Kidney (tissue), 22 donors: ENCODE data around the gene MAP1LC3A. TPM values are rescaled to one million over a fixed set of nuclear protein-coding genes. Genes with fewer than 3 reads are reported as not detected.

Experiments
- DNase-seq, 5 donors: peaks; one replicate each; pipeline ENCODE4 v3.0.0-alpha.2; 2013 to 2020
- FAIRE-seq: peaks from 2 replicates; lab custom pipeline; 2012; peaks lifted over from hg19 to GRCh38; lab: Jason Lieb, UNC
- H3K27ac ChIP-seq, 2 donors: one replicate each; pipeline ENCODE4 v1.7.0; 2013; ENCODE audit warnings: low read depth in 2 of 2, low read length in 2 of 2, inconsistent platforms in 1 of 2
- H3K27me3 ChIP-seq: one replicate; pipeline ENCODE4 v1.7.1; 2013; ENCODE audit warnings: low read length, inconsistent platforms; ENCODE audit not compliant: control insufficient read depth, insufficient read depth
- H3K36me3 ChIP-seq, 3 donors: one replicate each; pipeline versions ENCODE4 v1.7.0 to v1.7.1; 2013; ENCODE audit warnings: low read length in 3 of 3, control low read depth in 1 of 3, inconsistent platforms in 1 of 3; ENCODE audit not compliant: insufficient read depth in 3 of 3, control insufficient read depth in 2 of 3
- H3K4me1 ChIP-seq, 3 donors: one replicate each; pipeline versions ENCODE4 v1.7.0 to v1.7.1; 2013; ENCODE audit warnings: low read length in 3 of 3, inconsistent platforms in 1 of 3, low read depth in 1 of 3; ENCODE audit not compliant: control insufficient read depth in 2 of 3, insufficient read depth in 2 of 3
- H3K4me3 ChIP-seq, 3 donors: one replicate each; pipeline versions ENCODE4 v1.7.0 to v1.8.1; 2013; ENCODE audit warnings: low read length in 3 of 3, control low read depth in 1 of 3, inconsistent platforms in 1 of 3
- H3K9ac ChIP-seq, 3 donors: one replicate each; pipeline versions ENCODE4 v1.7.0 to v1.7.1; 2013; ENCODE audit warnings: low read length in 3 of 3, control low read depth in 1 of 3, inconsistent platforms in 1 of 3
- H3K9me3 ChIP-seq, 3 donors: one replicate each; pipeline versions ENCODE4 v1.7.0 to v1.7.1; 2013; ENCODE audit warnings: low read length in 3 of 3, control low read depth in 1 of 3, inconsistent platforms in 1 of 3; ENCODE audit not compliant: control insufficient read depth in 2 of 3, insufficient read depth in 1 of 3
- intact Hi-C: fragments of 100-400 bp; cut with DNase I; formaldehyde crosslinking; loops from one replicate; pipeline ENCODE4 v1.11.1; 2022
- long read RNA-seq, 10 donors: library from polyadenylated mRNA in 1 of 10; unstranded in 1 of 10; transcript quantifications; one replicate each; pipeline ENCODE4 v2.0.0 and lab custom pipeline, GENCODE V29; 2021 to 2026
- polyA plus RNA-seq: library from polyadenylated mRNA; stranded (reverse); fragments of 350-450 nt; fragmentation: Illumina TruSeq; extraction: RNeasy Lipid Tissue Mini Kit (QIAGEN cat#74804); gene quantifications from one replicate; pipeline ENCODE4 v1.2.3, GENCODE V29; 2014; ENCODE audit warnings: low read depth, low replicate concordance; ENCODE audit not compliant: insufficient read depth
- total RNA-seq: library from RNA; stranded (reverse); fragmentation: NEBNext Ultra II Directional; extraction: Animal tissue kit (Norgen Biotek cat#: 25700); gene quantifications from one replicate; pipeline ENCODE4 v1.2.1, GENCODE V29; 2021
- TF ChIP-seq, protein P1 (sequence below): IDR thresholded peaks from 3 replicates; pipeline ENCODE4 v1.5.1; 2012; ENCODE audit warnings: mild to moderate bottlenecking, moderate library complexity, borderline replicate concordance; ENCODE audit not compliant: insufficient read depth; ENCODE audit errors: extremely low read depth
- donor health status: control.
- donor health status: control.
- donor health status: control.
- donor health status: control.
- donor health status: control.
- donor health status: DM: yes; HTN: yes; CAD: no.
- donor health status: Normal renal cell carcinoma (clear cell type).

MAP1LC3A gene
- total RNA-seq (42.5 TPM), polyA plus RNA-seq (153 TPM)
- long read RNA-seq, donor 1, transcript MAP1LC3A-201 (4 exons, 1,574 nt): major isoform, 19 of 20 reads
- long read RNA-seq, donor 1, partial matches to known transcripts: 0 of 20 reads
- long read RNA-seq, donor 1, other reads (novel, unspliced or antisense): 0 of 20 reads
- long read RNA-seq, donor 2, transcript MAP1LC3A-201 (4 exons, 1,574 nt): major isoform, 15 of 16 reads
- long read RNA-seq, donor 2, partial matches to known transcripts: 0 of 16 reads
- long read RNA-seq, donor 2, other reads (novel, unspliced or antisense): 0 of 16 reads
- long read RNA-seq, donor 3, transcript MAP1LC3A-201 (4 exons, 1,574 nt): major isoform, 34 of 42 reads
- long read RNA-seq, donor 3, partial matches to known transcripts: 8 of 42 reads
- long read RNA-seq, donor 3, other reads (novel, unspliced or antisense): 0 of 42 reads
- long read RNA-seq, donor 4, transcript MAP1LC3A-201 (4 exons, 1,574 nt): major isoform, 17 of 21 reads
- long read RNA-seq, donor 4, partial matches to known transcripts: 0 of 21 reads
- long read RNA-seq, donor 4, other reads (novel, unspliced or antisense): 0 of 21 reads
- long read RNA-seq, donor 5, partial matches to known transcripts: 0 of 1 reads
- long read RNA-seq, donor 5, other reads (novel, unspliced or antisense): 0 of 1 reads
- long read RNA-seq, donor 6, transcript MAP1LC3A-201 (4 exons, 1,574 nt): major isoform, 29 of 29 reads
- long read RNA-seq, donor 6, partial matches to known transcripts: 0 of 29 reads
- long read RNA-seq, donor 6, other reads (novel, unspliced or antisense): 0 of 29 reads
- long read RNA-seq, donor 7, transcript MAP1LC3A-201 (4 exons, 1,574 nt): major isoform, 27 of 40 reads
- long read RNA-seq, donor 7, partial matches to known transcripts: 6 of 40 reads
- long read RNA-seq, donor 7, other reads (novel, unspliced or antisense): 1 of 40 reads
- long read RNA-seq, donor 8, transcript MAP1LC3A-203 (5 exons, 698 nt): minor isoform, 6 of 39 reads
- long read RNA-seq, donor 8, transcript MAP1LC3A-201 (4 exons, 1,574 nt): major isoform, 27 of 39 reads
- long read RNA-seq, donor 8, partial matches to known transcripts: 6 of 39 reads
- long read RNA-seq, donor 8, other reads (novel, unspliced or antisense): 0 of 39 reads
- long read RNA-seq, donor 9, transcript MAP1LC3A-201 (4 exons, 1,574 nt): major isoform, 7 of 7 reads
- long read RNA-seq, donor 9, partial matches to known transcripts: 0 of 7 reads
- long read RNA-seq, donor 9, other reads (novel, unspliced or antisense): 0 of 7 reads
- long read RNA-seq, donor 10, transcript MAP1LC3A-201 (4 exons, 1,574 nt): major isoform, 18 of 19 reads
- long read RNA-seq, donor 10, partial matches to known transcripts: 0 of 19 reads
- long read RNA-seq, donor 10, other reads (novel, unspliced or antisense): 0 of 19 reads

GRCh38 chr20:34558320-34559218 is at the start of gene MAP1LC3A:
MAP1LC3A (plus strand) TSS chr20:34558718; CDS start chr20:34558869, 151 bp downstream.
- DNase-seq (peak; percentile 90 to 98 (median 94)), FAIRE-seq (no peak)
- H3K27ac ChIP-seq: peak within 1 kb of the TSS; percentile 86 to 89
- peak within 1 kb of the TSS; percentile 77 to 99 (median 97) for H3K9ac ChIP-seq
- TF ChIP-seq, protein P1, sequence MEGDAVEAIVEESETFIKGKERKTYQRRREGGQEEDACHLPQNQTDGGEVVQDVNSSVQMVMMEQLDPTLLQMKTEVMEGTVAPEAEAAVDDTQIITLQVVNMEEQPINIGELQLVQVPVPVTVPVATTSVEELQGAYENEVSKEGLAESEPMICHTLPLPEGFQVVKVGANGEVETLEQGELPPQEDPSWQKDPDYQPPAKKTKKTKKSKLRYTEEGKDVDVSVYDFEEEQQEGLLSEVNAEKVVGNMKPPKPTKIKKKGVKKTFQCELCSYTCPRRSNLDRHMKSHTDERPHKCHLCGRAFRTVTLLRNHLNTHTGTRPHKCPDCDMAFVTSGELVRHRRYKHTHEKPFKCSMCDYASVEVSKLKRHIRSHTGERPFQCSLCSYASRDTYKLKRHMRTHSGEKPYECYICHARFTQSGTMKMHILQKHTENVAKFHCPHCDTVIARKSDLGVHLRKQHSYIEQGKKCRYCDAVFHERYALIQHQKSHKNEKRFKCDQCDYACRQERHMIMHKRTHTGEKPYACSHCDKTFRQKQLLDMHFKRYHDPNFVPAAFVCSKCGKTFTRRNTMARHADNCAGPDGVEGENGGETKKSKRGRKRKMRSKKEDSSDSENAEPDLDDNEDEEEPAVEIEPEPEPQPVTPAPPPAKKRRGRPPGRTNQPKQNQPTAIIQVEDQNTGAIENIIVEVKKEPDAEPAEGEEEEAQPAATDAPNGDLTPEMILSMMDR: no peak
- H3K4me1 ChIP-seq: peaks cover 0 to 5% (median 0%) of the 10 kb centered on the region in 3 donors
- no peaks in the 10 kb centered on the region for H3K36me3 ChIP-seq
- no peaks in the 10 kb centered on the region for H3K27me3 ChIP-seq
- H3K9me3 ChIP-seq: no peaks in the 10 kb centered on the region
- intact Hi-C loops: no loop called here
- H3K4me3 ChIP-seq: peak within 1 kb of the TSS; percentile 75 to 90 (median 86)

GRCh38 chr20:34510575-34510974 is 47.9 kb upstream of the MAP1LC3A start:
- no peak for FAIRE-seq
- peaks cover 0 to 24% (median 16%) of the 10 kb centered on the region in 3 donors for H3K4me1 ChIP-seq
- TF ChIP-seq, protein P1: no peak
- no peak overlapping the region for H3K9ac ChIP-seq
- peaks cover 2 to 20% (median 10%) of the 10 kb centered on the region in 3 donors for H3K36me3 ChIP-seq
- intact Hi-C loops: no loop called here
- H3K27me3 ChIP-seq: no peaks in the 10 kb centered on the region
- no peaks in the 10 kb centered on the region for H3K9me3 ChIP-seq
- H3K4me3 ChIP-seq: no peak overlapping the region
- no peak overlapping the region for H3K27ac ChIP-seq
- DNase-seq: no peak

DNA sequence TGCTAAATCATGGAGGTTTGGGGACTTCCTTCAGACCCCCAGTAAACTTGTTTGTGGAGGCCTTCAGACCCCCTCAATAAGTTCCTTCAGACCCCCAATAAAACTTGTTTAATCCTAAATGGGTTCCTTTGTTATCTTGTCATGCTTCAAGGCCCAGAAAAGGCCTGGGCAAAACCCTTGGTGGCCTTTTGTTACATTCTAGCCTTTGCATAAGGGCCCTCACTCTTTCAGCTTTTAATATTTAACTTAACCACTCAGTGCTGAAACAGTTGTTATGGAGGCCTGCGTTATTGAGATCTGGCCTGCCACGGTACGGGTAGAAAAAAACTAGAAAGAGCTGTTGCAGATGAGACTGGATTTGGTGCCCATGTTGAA is 46.6 kb upstream of the MAP1LC3A start:
- Histone ChIP-seq H3K27me3 (no peaks in the 10 kb centered on the region), H3K36me3 (peaks cover 2 to 10% (median 7%) of the 10 kb centered on the region in 3 donors), H3K4me1 (peaks cover 0 to 24% (median 16%) of the 10 kb centered on the region in 3 donors), H3K4me3 (peak overlapping the region in 1 of 3 donors; percentile 6), H3K9me3 (no peaks in the 10 kb centered on the region), H3K27ac (peak overlapping the region; percentile 85 to 88), H3K9ac (peak overlapping the region in 1 of 3 donors; percentile 9)
- FAIRE-seq (no peak), DNase-seq (peak in 2 of 5 donors; percentile 36 to 47)
- TF ChIP-seq, protein P1: no peak
- intact Hi-C loops: no loop called here
